Spleen (tissue), 11 donors: ENCODE data around the gene PLXNB1. TPM values are rescaled to one million over a fixed set of nuclear protein-coding genes. Genes with fewer than 3 reads are reported as not detected.
A peak's percentile ranks its signal among the peaks of the same experiment; 100 is the strongest.

Experiments
- DNase-seq: peaks from one replicate; pipeline ENCODE4 v3.0.0-alpha.2; 2020
- H3K27ac ChIP-seq, 8 donors: fragments of 200-600 bp; sonication (generic) in 7 of 8; 1 replicate in 4 of 8; 2 replicates in 4 of 8; pipeline versions ENCODE4 v1.5.0 to v1.8.0; 2016 to 2021; ENCODE audit warnings: inconsistent platforms in 4 of 8, mild to moderate bottlenecking in 4 of 8, moderate library complexity in 1 of 8
- H3K27me3 ChIP-seq, 7 donors: fragments of 200-600 bp; sonication (generic) in 6 of 7; replicated peaks in 1 of 7; 1 replicate in 4 of 7; 2 replicates in 3 of 7; pipeline versions ENCODE4 v1.5.0 to v1.8.0; 2016 to 2021; ENCODE audit warnings: inconsistent platforms in 3 of 7, mild to moderate bottlenecking in 1 of 7
- H3K36me3 ChIP-seq, 6 donors: fragments of 200-600 bp; sonication (generic) in 5 of 6; 1 replicate in 4 of 6; 2 replicates in 2 of 6; pipeline versions ENCODE4 v1.5.0 to v1.8.0; 2016 to 2021; ENCODE audit warnings: inconsistent platforms in 2 of 6
- H3K4me1 ChIP-seq, 6 donors: fragments of 200-600 bp; sonication (generic) in 5 of 6; 1 replicate in 3 of 6; 2 replicates in 3 of 6; pipeline versions ENCODE4 v1.5.0 to v1.8.0; 2016 to 2021; ENCODE audit warnings: inconsistent platforms in 3 of 6
- H3K4me3 ChIP-seq, 8 donors: fragments of 200-600 bp; sonication (generic) in 7 of 8; 1 replicate in 4 of 8; 2 replicates in 4 of 8; pipeline versions ENCODE4 v1.5.0 to v1.8.0; 2016 to 2021; ENCODE audit warnings: inconsistent platforms in 4 of 8, mild to moderate bottlenecking in 4 of 8, moderate library complexity in 2 of 8
- H3K9me3 ChIP-seq, 8 donors: fragments of 200-600 bp; sonication (generic) in 7 of 8; 1 replicate in 4 of 8; 2 replicates in 4 of 8; pipeline versions ENCODE4 v1.5.0 to v1.8.0; 2016 to 2021; ENCODE audit warnings: inconsistent platforms in 4 of 8
- CTCF ChIP-seq, 11 experiments: fragments of 200-600 bp in 7 of 11; fragments of 450-650 bp in 4 of 11; sonication (generic) in 4 of 11; IDR thresholded peaks in 8 of 11; conservative IDR thresholded peaks in 3 of 11; 1 replicate in 7 of 11; 2 replicates in 4 of 11; pipeline versions ENCODE4 v1.4.0 to v1.8.0; 2016 to 2021; ENCODE audit warnings: antibody characterized with exemption in 11 of 11, inconsistent platforms in 4 of 11, mild to moderate bottlenecking in 1 of 11
- POLR2A ChIP-seq, 3 donors: fragments of 450-650 bp; IDR thresholded peaks; one replicate each; pipeline ENCODE4 v1.5.1; 2017; ENCODE audit warnings: antibody characterized with exemption in 3 of 3, mild to moderate bottlenecking in 1 of 3
- POLR2AphosphoS5 ChIP-seq, 3 donors: sonication (generic); formaldehyde crosslinking; IDR thresholded peaks; one replicate each; pipeline ENCODE4 v1.5.1; 2017; ENCODE audit warnings: antibody characterized with exemption in 3 of 3
- WGBS, 5 donors: extraction: QIAGEN DNeasy Blood & Tissue Kit in 3 of 5; methylation state at CpG; one replicate each; pipeline versions ENCODE4 v1.1.5 to v1.1.7; 2013 to 2018; 5-methylcytosine and 5-hydroxymethylcytosine counted together
- intact Hi-C: fragments of 100-400 bp; cut with DNase I; formaldehyde crosslinking; loops from one replicate; pipeline ENCODE4 v1.15.0; 2023; ENCODE audit warnings: low total_unique reads
- polyA plus RNA-seq, 3 donors: library from polyadenylated mRNA; stranded (reverse); fragments of 200-250 nt; gene quantifications; one replicate each; pipeline ENCODE4 v1.2.1, GENCODE V29; 2013
- total RNA-seq, 7 donors: library from RNA; depleted of rRNA in 3 of 7; stranded (reverse); fragments of >200 nt in 3 of 7; fragmentation: NEBNext Ultra II Directional in 4 of 7; extraction: Animal tissue kit (Norgen Biotek cat#: 25700) in 4 of 7; gene quantifications; one replicate each; pipeline versions ENCODE4 v1.1.0 to v1.2.1, GENCODE V29; 2016 to 2021
- donor health status: healthy with polysubstance abuse.
- donor health status: DM: no; HTN: no; CAD: no; lungs with moderate emphysema.
- donor health status: DM: no; HTN: no; CAD: no.
- donor health status: Bipolar disorder and iron deficiency.
- donor health status: healthy.
- donor health status: DM: no; HTN: no; CAD: no.
- donor health status: DM: yes; HTN: yes; CAD: no.

Gene PLXNB1
- total and polyA plus RNA-seq, 10 donors, result 12.3 to 95.9 (median 54.2) TPM

GRCh38 chr3:48418140-48418539 is 11.7 kb downstream of the PLXNB1 start:
- H3K4me1 ChIP-seq, result peaks cover 0 to 35% (median 13%) of the 10 kb centered on the region in 6 donors
- WGBS, 5 donors, result 89 to 95% (median 92%) methylated on average over 7 to 17 of the region's 17 CpGs
- DNase-seq, result no peak
- no peak for TF ChIP-seq POLR2AphosphoS5 (IDR thresholded peaks at IDR 0.05)
- H3K4me3 ChIP-seq, result no peak overlapping the region
- no peaks in the 10 kb centered on the region for H3K9me3 ChIP-seq
- H3K36me3 ChIP-seq, result peaks cover 0 to 62% (median 16%) of the 10 kb centered on the region in 6 donors
- intact Hi-C loops, result no loop called here
- H3K27me3 ChIP-seq, result no peaks in the 10 kb centered on the region
- H3K27ac ChIP-seq, result no peak overlapping the region

GRCh38 chr3:48417529-48418108 is 12.3 kb downstream of the PLXNB1 start:
- Histone ChIP-seq H3K27me3 (no peaks in the 10 kb centered on the region), H3K36me3 (peaks cover 0 to 67% (median 18%) of the 10 kb centered on the region in 6 donors), H3K27ac (no peak overlapping the region), H3K4me1 (peaks cover 0 to 34% (median 13%) of the 10 kb centered on the region in 6 donors), H3K4me3 (no peak overlapping the region), H3K9me3 (no peaks in the 10 kb centered on the region)
- DNase-seq, result no peak
- intact Hi-C loops, result no loop called here
- TF ChIP-seq CTCF (IDR thresholded peaks at IDR 0.05 in 8 of 11, conservative IDR thresholded peaks at IDR 0.05 in 3 of 11) (no peak), POLR2A (IDR thresholded peaks at IDR 0.05) (no peak), POLR2AphosphoS5 (IDR thresholded peaks at IDR 0.05) (no peak)
- WGBS, 5 donors, result 77 to 92% (median 88%) methylated on average over 7 to 14 of the region's 14 CpGs

GRCh38 chr3:48416546-48416945 is 13.3 kb downstream of the PLXNB1 start:
- peaks cover 0 to 76% (median 23%) of the 10 kb centered on the region in 6 donors for H3K36me3 ChIP-seq
- peaks cover 0 to 34% (median 13%) of the 10 kb centered on the region in 6 donors for H3K4me1 ChIP-seq
- intact Hi-C loops, result no loop called here
- peak; percentile 6 for DNase-seq
- WGBS, 5 donors, result 89 to 95% (median 92%) methylated on average over 4 of the region's 4 CpGs
- H3K27me3 ChIP-seq, result no peaks in the 10 kb centered on the region
- H3K4me3 ChIP-seq, result no peak overlapping the region
- TF ChIP-seq POLR2AphosphoS5 (IDR thresholded peaks at IDR 0.05) (no peak), POLR2A (IDR thresholded peaks at IDR 0.05) (no peak), CTCF (IDR thresholded peaks at IDR 0.05 in 8 of 11, conservative IDR thresholded peaks at IDR 0.05 in 3 of 11) (no peak)
- H3K9me3 ChIP-seq, result no peaks in the 10 kb centered on the region
- no peak overlapping the region for H3K27ac ChIP-seq

- Histone ChIP-seq H3K27ac (no peak overlapping the region), H3K9me3 (no peaks in the 10 kb centered on the region), H3K4me1 (peaks cover 0 to 33% (median 13%) of the 10 kb centered on the region in 6 donors), H3K27me3 (no peaks in the 10 kb centered on the region), H3K36me3 (peaks cover 0 to 79% (median 23%) of the 10 kb centered on the region in 6 donors), H3K4me3 (no peak overlapping the region)
- 85 to 96% (median 93%) methylated on average over 14 of the region's 14 CpGs for WGBS, 5 donors
- TF ChIP-seq POLR2AphosphoS5 (IDR thresholded peaks at IDR 0.05) (no peak), POLR2A (IDR thresholded peaks at IDR 0.05) (no peak), CTCF (IDR thresholded peaks at IDR 0.05 in 8 of 11, conservative IDR thresholded peaks at IDR 0.05 in 3 of 11) (no peak)
- DNase-seq, result peak; percentile 36
- intact Hi-C loops, result no loop called here
These were observed 13.8 kb downstream of the PLXNB1 start for GRCh38 chr3:48416091-48416505.
